OCI-LY3 (cell line): ENCODE measurements around the gene SLC6A14.

Experiments used
- H2AFZ ChIP-seq: fragments of 200-600, 300-600 bp; shearing (Covaris generic); 2 replicates; pipeline ENCODE4 v1.6.0; 2014; ENCODE audit warnings: antibody characterized with exemption, low read depth, low read length
- H3K27ac ChIP-seq: fragments of 200-600, 300-600 bp; sonication (generic); 2 replicates; pipeline ENCODE4 v1.5.1; 2014; ENCODE audit warnings: mild to moderate bottlenecking, low read length, moderate library complexity, mixed read lengths
- H3K27me3 ChIP-seq: fragments of 200-600, 300-600 bp; sonication (generic); 2 replicates; pipeline ENCODE4 v1.6.1; 2014; ENCODE audit warnings: low read depth, low read length, mixed read lengths
- H3K36me3 ChIP-seq: fragments of 200-600, 300-600 bp; sonication (generic); replicated peaks from 2 replicates; pipeline ENCODE3; 2014; ENCODE audit warnings: low read depth, low read length, mixed read lengths
- H3K4me1 ChIP-seq: fragments of 300-600, 200-600 bp; sonication (generic); 2 replicates; pipeline ENCODE4 v1.6.1; 2014; ENCODE audit warnings: low read length, mixed read lengths
- H3K4me2 ChIP-seq: fragments of 200-600, 300-600 bp; sonication (generic); 2 replicates; pipeline ENCODE4 v1.6.1; 2014; ENCODE audit warnings: low read length, mixed read lengths
- H3K4me3 ChIP-seq: fragments of 300-600, 200-600 bp; sonication (generic); 2 replicates; pipeline ENCODE4 v1.5.1; 2014; ENCODE audit warnings: antibody characterized with exemption, mild to moderate bottlenecking, low read length, moderate library complexity
- H3K79me2 ChIP-seq: fragments of 300-600, 200-600 bp; shearing (Covaris generic); 2 replicates; pipeline ENCODE4 v1.6.1; 2014; ENCODE audit warnings: mild to moderate bottlenecking, low read length, mixed read lengths
- H3K9ac ChIP-seq: fragments of 300-600, 200-600 bp; shearing (Covaris generic); 2 replicates; pipeline ENCODE4 v1.6.0; 2014; ENCODE audit warnings: mild to moderate bottlenecking, low read length, moderate library complexity
- H3K9me3 ChIP-seq: fragments of 200-600, 300-600 bp; shearing (Covaris generic); 2 replicates; pipeline ENCODE4 v1.6.1; 2014; ENCODE audit warnings: low read length, mixed read lengths; ENCODE audit not compliant: insufficient read depth
- H4K20me1 ChIP-seq: fragments of 200-600, 300-600 bp; sonication (generic); 2 replicates; pipeline ENCODE4 v1.6.1; 2016; ENCODE audit warnings: low read length, mixed read lengths; ENCODE audit not compliant: insufficient read depth
- EZH2phosphoT487 ChIP-seq: fragments of 200-600 bp; shearing (Covaris generic); IDR thresholded peaks from 2 replicates; pipeline ENCODE4 v1.6.1; 2018; ENCODE audit warnings: antibody characterized with exemption, mixed run types, low read depth
- TF ChIP-seq, protein P1 (sequence below): fragments of 200-600, 300-600 bp; sonication (generic); IDR thresholded peaks from 2 replicates; pipeline ENCODE4 v1.5.1; 2014; ENCODE audit warnings: antibody characterized with exemption, low read length, low read depth

Gene SLC6A14

DNA sequence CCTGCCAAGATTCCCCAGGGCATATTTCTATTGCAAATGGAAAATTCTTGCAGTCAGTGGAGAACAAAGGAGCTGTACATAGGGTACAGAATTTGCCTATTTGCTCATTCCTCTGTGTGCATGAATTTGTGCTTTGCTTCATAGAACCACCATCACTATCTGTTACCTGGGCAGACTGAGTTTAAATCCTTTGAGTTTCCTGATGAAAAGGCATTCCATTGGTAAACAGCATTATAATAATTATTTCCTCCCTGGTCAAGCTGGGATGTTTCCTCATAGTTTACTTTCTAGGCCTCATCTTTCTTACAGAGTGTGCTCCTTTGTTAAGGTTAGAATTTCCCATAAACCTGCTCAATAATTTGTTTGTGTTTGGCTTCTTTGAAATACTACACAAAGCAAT, 809 bp upstream of the SLC6A14 start:
- Histone ChIP-seq H3K36me3 (no peaks in the 10 kb centered on the region), H4K20me1 (no peaks in the 10 kb centered on the region), H3K4me3 (no peak overlapping the region)

GRCh38 chrX:116449156-116449555, 12.8 kb downstream of the SLC6A14 start:
- Histone ChIP-seq H3K4me1 (peaks cover 8% of the 10 kb centered on the region), H3K27ac (no peak overlapping the region), H3K9me3 (no peaks in the 10 kb centered on the region), H3K36me3 (no peaks in the 10 kb centered on the region), H3K79me2 (no peaks in the 10 kb centered on the region), H2AFZ (no peak overlapping the region), H3K4me2 (no peak overlapping the region), H4K20me1 (no peaks in the 10 kb centered on the region), H3K4me3 (no peak overlapping the region), H3K9ac (no peak overlapping the region), H3K27me3 (no peaks in the 10 kb centered on the region)
- TF ChIP-seq, protein P1, sequence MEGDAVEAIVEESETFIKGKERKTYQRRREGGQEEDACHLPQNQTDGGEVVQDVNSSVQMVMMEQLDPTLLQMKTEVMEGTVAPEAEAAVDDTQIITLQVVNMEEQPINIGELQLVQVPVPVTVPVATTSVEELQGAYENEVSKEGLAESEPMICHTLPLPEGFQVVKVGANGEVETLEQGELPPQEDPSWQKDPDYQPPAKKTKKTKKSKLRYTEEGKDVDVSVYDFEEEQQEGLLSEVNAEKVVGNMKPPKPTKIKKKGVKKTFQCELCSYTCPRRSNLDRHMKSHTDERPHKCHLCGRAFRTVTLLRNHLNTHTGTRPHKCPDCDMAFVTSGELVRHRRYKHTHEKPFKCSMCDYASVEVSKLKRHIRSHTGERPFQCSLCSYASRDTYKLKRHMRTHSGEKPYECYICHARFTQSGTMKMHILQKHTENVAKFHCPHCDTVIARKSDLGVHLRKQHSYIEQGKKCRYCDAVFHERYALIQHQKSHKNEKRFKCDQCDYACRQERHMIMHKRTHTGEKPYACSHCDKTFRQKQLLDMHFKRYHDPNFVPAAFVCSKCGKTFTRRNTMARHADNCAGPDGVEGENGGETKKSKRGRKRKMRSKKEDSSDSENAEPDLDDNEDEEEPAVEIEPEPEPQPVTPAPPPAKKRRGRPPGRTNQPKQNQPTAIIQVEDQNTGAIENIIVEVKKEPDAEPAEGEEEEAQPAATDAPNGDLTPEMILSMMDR, result no peak
- TF ChIP-seq EZH2phosphoT487, result no peak

More for the DNA sequence above, 809 bp upstream of the SLC6A14 start:
- no peaks in the 10 kb centered on the region for H3K79me2 ChIP-seq
- no peak for TF ChIP-seq EZH2phosphoT487
- TF ChIP-seq, protein P1, result no peak
- no peaks in the 10 kb centered on the region for H3K9me3 ChIP-seq
- H2AFZ ChIP-seq, result no peak overlapping the region
- H3K4me2 ChIP-seq, result no peak overlapping the region
- H3K27ac ChIP-seq, result no peak overlapping the region
- no peak overlapping the region for H3K9ac ChIP-seq
- no peaks in the 10 kb centered on the region for H3K4me1 ChIP-seq
- no peaks in the 10 kb centered on the region for H3K27me3 ChIP-seq

- Histone ChIP-seq H3K4me2 (no peak within 1 kb of the TSS), H3K27me3 (no peaks in the 10 kb centered on the region), H3K79me2 (no peaks in the 10 kb centered on the region), H3K27ac (no peak within 1 kb of the TSS), H3K4me1 (no peaks in the 10 kb centered on the region), H2AFZ (no peak within 1 kb of the TSS), H3K9me3 (no peaks in the 10 kb centered on the region), H3K4me3 (no peak within 1 kb of the TSS), H3K36me3 (no peaks in the 10 kb centered on the region), H3K9ac (no peak within 1 kb of the TSS), H4K20me1 (no peaks in the 10 kb centered on the region)
- no peak for TF ChIP-seq EZH2phosphoT487
- TF ChIP-seq, protein P1, result no peak
Measured at GRCh38 chrX:116462822-116463221, 26.4 kb downstream of the SLC6A14 start, which contains the start of gene CT83. CT83 (minus strand) TSS chrX:116462976; CDS start chrX:116462856, 120 bp downstream.

GRCh38 chrX:116480059-116480458, 43.7 kb downstream of the SLC6A14 start:
- no peaks in the 10 kb centered on the region for H3K36me3 ChIP-seq
- no peaks in the 10 kb centered on the region for H3K9me3 ChIP-seq
- no peaks in the 10 kb centered on the region for H3K27me3 ChIP-seq
- no peaks in the 10 kb centered on the region for H3K4me1 ChIP-seq
- TF ChIP-seq, protein P1, result no peak
- TF ChIP-seq EZH2phosphoT487, result no peak
- H3K4me3 ChIP-seq, result no peak overlapping the region
- H3K4me2 ChIP-seq, result no peak overlapping the region
- no peak overlapping the region for H2AFZ ChIP-seq
- H3K27ac ChIP-seq, result no peak overlapping the region
- no peaks in the 10 kb centered on the region for H3K79me2 ChIP-seq
- no peak overlapping the region for H3K9ac ChIP-seq
- H4K20me1 ChIP-seq, result no peaks in the 10 kb centered on the region
